HG03097 (cell line): ENCODE results near the gene NTSR1.

Experiments
- ATAC-seq: cut with Tn5 transposase; IDR thresholded peaks from one replicate; pipeline ENCODE4 v1.9.1; 2021; ENCODE audit not compliant: unreplicated experiment, low FRiP score

Gene NTSR1

GRCh38 chr20:62737271-62737811 is 28.7 kb downstream of the NTSR1 start:
- no peak for ATAC-seq

DNA sequence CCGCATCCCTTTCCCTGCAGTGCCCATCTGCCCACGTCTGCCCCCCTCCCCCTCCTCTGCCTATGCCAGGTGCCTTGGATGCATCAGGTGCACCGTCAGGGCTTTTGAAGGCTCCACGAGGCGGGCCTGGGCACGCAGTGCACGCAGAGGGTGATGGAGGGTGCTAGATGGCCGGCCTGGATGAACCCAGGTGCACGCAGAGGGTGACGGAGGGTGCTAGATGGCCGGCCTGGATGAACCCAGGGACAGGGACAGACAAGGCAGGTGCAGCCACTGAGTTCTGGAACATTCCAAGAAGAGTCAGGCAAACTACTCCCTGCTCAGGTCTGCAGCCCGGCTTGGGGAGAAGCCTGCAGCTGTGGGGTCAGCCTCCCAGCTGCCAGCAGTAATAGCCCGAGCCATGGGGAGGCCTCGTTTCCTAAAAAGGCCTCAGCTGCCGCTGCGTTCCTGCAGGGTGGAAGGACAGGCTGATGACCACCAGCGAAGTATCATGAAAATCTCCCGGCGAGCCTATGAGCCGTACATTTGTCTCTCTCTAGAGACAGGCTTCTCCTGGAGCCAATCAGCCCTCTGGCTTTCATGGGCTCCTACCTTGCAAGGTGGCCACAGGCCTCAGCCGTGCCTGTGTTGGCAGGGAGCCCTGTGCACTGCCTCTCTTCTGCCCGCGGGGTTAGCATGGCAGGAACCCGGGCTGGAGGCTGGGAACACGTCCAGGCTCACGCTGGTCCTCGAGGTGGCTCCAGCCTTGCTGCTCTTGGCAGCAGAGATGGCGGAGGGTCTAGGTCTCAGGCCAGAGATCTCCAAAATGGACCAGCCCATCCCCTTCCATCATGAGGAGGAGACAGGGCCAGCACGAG is 29.6 kb downstream of the NTSR1 start:
- no peak for ATAC-seq

DNA sequence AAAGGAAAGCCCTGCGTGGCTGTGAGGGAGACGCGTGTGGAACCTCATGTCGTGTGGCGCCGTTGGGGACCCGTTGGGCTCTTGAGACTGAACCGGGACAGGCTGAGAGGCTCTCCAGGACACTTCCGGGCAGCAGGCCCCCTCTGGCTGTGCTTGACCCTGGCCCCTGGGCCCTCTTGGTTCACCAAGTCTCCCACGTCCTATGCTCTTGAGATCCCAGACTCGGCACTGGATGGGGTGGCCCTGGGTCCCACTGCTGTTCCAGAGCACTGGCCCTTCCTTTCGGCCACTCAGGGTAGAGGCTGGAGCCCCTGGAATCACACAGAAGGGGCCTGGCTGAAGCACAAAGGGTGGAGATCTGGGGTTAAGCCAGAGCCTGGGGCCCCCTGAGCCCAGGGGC is 30.4 kb downstream of the NTSR1 start:
- ATAC-seq = no peak

DNA sequence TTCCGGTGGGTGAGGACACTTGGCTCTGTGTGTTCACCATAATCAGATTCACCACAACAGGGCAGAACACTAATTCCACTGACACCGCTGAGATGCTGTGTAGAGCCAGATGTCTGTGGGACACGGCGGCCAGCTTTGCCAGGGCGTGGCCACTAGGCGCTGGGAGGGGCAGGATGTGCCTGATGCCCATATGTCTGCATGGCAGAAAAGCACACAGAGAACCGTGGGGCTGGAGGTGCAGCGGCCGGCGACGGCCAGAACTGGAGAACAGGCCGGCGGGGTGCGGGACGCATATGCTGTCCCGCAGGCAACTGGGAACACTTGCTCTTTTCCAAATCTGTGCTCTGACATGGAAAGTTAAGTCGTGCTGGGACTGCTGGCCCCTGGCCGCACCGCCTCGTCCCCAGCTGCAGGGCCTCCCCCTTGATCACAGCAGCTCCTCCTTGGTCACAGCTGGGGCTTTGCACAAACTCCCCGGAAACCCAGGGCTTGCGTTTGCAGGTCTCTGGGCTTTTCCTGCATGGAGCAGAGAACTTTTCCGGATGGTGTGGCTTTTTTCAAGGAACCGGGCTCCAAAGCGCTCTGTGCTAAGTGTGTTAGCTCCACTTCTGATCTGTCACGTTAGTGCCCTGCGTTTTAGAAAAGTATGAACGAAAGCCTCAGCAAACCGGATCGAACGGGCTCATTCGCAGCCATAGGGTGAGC is 31.1 kb downstream of the NTSR1 start:
- no peak for ATAC-seq

GRCh38 chr20:62740286-62741141 is 31.9 kb downstream of the NTSR1 start:
- ATAC-seq = no peak

DNA sequence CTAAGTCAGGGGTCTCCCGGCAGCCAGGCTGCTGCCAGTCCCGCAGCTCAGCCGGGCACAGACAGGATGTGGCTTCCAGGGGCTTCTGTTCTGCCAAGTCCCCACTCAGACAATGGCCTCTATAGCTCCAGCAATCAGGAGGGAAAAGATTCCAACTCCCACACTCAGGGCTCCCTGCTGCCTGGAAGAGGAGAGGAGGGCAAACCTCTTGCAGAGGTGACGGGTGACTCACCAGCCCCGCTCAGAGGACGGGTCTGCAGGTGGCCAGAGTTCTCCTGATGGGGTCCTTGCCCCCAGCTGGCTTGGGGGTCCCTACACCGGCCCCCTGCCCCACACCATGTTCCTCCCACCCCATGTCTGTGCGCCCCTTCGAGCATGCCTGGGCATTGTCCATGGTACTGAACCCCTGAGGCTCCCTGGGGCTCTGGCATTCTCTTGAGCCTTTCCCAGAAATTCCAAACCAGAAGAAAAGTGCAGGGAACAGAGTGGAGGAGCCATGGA is 32.6 kb downstream of the NTSR1 start:
- ATAC-seq = no peak

GRCh38 chr20:62741701-62742491 is 33.3 kb downstream of the NTSR1 start:
- no peak for ATAC-seq

GRCh38 chr20:62742550-62742949 is 33.9 kb downstream of the NTSR1 start:
- ATAC-seq = no peak

GRCh38 chr20:62742979-62743776 is 34.5 kb downstream of the NTSR1 start:
- no peak for ATAC-seq

- ATAC-seq = no peak
Measured at GRCh38 chr20:62743777-62744317, 35.2 kb downstream of the NTSR1 start.

DNA sequence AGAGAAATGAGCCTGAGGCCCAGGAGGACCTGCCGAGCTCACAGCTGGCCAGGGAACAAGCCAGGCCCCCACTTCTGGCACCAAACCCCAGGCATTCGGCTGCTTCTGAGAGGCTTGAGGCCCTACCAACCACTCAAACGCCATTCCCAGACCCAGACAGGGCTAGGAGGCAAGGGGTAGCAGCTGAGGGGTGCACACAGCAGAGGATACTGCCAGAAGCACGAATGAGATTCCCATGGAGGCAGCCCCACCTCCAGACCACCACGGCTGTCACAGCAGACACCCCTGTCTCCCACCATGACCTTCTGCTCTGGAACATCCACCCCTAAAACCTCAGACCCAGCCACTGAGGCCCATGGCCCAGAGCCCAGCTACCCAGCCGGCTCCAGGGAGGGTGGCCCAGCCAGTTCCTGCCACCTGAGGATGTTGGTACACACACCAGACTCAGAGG is 36.1 kb downstream of the NTSR1 start:
- ATAC-seq = no peak

- no peak for ATAC-seq
Measured at GRCh38 chr20:62745279-62745951, 36.8 kb downstream of the NTSR1 start.

DNA sequence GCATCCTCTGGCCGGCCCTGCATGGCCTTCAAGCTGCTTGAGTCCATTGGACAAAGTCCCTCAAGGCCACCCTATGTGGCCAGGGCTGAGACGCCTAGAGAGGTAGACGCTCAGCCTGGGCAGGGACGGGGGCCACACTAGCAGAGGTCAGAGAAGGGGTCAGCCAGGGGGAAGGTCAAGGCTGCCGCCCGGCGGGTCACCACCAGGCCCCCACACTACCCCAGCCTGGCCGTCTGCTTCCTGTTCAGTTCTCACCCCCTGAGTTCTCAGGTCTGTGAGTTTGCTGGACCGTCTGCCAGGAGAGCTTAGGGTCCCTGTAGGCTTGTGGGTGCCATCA is 37.3 kb downstream of the NTSR1 start:
- ATAC-seq = no peak

DNA sequence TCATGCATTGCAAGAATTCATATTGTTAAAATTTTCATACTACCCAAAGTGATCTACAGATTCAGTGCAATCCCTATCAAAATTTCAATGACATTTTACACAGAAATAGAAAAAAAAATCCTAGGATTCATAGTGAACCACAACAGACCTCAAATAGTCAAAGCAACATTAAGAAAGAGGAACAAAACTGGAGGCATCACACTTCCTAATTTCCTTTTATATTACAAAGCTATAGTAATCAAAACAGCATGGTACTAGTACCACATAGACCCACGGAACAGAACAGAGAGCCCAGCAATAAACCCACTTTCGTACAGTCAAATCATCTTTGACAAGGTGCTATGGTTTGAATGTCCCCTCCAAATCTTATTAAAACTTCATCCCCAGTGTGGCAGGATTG is 39.7 kb downstream of the NTSR1 start:
- no peak for ATAC-seq

DNA sequence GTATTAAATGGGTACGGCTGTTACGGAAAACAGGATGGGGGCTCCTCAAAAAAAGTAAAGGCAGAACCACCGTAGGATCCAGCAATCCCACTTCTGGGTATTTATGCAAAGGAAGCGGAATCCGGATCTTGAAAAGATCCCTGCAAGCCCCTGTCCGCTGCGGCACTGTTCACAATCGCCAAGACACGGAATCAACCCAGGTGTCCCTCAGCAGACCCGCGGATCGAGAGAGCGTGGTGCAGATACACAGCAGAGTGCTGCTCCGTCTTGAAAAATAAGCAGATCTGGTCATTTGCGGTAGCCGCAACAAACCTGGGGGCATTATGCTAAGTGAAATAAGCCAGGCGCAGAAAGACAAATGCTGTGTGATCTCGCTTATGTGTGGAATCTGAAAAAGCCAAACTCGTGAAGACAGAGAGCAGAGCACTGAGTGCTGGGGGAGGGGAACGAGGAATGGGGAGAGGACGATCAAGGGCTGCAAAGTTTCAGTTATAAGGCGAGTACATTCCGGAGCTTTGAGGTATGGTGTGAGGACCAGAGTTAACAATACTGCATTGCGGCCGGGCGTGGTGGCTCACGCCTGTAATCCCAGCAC is 41.3 kb downstream of the NTSR1 start:
- ATAC-seq = no peak

- ATAC-seq = no peak
Measured at GRCh38 chr20:62751551-62752150, 43.0 kb downstream of the NTSR1 start.

- no peak for ATAC-seq
Measured at GRCh38 chr20:62752181-62752670, 43.6 kb downstream of the NTSR1 start.
